Amniotic stem cell (primary cell): Measurements from ENCODE around the gene DVL3.

Source experiments
- DNase-seq: peaks from one replicate; lab custom pipeline; 2025; lab: John Stamatoyannopoulos, UW

DVL3 gene

DNA sequence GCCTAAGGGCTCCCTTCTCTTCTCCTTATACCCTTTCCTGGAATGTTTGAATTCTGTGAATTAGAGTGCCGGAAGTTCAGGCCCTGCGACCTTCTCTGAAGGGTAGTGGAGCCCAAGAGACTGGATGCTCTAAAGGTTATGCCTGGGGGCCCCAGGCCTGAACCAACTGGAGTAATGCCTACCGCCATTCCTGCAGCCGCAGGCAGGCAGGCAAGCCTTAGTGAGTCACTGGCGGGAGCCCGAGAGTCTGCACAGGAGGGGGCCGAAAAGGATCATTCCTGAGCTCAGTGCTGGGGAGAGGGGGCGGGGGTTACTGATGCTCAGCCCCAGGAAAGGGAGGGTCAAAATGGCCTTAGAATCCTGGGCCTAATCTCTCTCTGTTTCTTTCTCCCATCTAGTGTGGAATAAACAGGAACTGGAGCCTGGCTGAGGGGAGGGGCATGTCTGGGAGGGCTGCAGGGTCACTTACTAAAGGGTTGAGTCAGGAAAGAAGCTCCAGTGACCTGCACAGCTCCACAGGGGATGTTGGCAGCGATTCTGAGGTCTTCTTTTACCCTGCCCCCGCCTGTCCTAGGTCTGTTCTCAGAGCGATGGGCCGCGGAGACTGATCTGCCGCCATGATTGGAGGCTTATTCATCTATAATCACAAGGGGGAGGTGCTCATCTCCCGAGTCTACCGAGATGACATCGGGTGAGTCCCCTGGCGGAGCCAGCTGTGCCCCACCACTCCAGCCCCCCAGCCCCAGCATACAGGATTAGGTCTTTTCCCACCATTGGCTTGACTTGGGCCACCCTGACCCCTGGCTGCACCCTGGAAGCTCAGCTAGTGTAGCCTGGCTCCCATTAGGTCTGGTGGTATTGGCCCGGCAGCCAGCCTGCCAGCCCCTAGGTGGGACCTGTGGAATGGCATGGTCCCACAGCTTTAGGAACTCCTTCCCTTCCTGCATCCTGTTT, 21.5 kb downstream of the DVL3 start:
- DNase-seq = peak; percentile 94

DNA sequence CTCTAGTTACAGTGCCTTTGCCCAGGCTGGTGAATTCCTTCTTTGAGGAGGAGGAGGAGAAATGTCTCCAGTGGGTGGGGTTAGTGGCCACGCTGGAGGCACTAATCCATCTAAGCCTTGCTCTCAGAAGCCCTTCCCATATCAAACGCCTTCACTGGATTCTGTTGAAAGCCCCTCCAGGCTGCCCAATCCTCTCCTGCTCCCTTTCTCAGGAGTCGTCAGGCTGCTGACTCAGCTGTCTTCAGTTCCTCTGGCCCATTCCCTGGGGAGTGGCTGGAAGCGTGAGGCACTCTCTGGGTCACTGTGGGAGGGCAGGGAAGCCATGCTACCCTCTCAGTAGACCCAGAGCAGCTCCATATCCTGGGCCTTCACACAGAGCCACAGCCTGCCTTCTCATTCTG, 22.2 kb downstream of the DVL3 start:
- no peak for DNase-seq

DNA sequence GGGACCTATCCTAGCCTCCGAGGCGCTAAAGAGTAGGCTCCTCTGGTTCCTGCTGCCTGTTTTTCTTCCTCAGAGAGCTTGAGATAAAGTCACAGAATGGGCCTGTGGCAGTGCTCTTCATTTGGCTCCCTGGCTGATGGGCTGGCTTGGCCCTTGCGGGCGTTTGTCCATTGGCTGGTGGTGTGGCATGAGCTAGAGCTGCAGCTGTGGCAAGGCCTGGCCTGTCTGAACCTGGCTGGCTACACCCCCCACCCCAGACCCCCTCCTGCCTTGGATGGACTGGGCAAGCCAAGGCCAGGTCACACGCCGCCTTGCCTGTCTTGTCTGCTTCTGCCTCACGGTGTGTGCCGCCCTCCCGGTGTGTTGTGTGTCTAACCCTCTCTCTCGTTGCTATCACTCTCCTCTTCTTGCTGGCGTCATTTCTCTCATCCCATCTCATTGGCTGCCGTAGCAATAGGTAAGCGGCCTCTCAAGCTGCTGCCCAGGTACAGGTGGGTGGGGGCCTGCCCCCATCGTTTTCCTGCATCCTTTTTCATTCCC, 22.7 kb downstream of the DVL3 start:
- DNase-seq = no peak

DNA sequence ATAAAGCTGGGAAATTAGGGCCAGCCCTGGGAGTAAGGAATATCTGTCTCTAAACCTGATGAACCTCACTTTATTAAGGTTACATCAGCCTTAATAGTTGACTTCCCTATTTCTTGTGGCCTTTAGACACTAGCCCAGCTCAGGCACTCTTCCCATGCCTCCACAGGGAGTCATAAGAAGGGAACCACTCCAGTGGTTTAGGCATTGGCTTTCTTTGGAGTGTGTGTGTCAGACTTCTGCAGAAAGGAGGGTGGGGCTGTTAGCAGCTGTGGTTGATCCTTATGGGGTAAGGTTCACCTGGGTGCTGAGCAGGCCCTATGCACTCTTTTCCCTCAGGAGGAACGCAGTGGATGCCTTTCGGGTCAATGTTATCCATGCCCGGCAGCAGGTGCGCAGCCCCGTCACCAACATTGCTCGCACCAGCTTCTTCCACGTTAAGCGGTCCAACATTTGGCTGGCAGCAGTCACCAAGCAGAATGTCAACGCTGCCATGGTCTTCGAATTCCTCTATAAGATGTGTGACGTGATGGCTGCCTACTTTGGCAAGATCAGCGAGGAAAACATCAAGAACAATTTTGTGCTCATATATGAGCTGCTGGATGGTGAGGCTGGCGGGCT, 23.5 kb downstream of the DVL3 start:
- DNase-seq = no peak

DNA sequence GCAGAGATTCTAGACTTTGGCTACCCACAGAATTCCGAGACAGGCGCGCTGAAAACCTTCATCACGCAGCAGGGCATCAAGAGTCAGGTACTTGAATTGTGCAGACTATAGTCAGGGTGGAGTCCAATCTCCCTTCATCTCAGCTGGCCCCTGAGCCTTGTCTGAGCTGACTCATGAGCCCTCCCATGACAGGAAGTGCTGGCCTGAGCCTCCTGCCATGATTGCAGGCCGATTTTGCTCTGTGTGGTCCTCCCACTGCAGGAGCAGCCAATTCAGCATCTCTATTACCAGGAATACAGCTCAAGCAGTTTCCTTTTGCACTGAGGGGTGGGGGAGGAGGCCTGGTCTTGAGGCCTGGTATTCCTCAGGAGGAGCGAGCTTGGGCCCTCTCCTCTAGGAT, 25.0 kb downstream of the DVL3 start:
- DNase-seq = no peak

DNA sequence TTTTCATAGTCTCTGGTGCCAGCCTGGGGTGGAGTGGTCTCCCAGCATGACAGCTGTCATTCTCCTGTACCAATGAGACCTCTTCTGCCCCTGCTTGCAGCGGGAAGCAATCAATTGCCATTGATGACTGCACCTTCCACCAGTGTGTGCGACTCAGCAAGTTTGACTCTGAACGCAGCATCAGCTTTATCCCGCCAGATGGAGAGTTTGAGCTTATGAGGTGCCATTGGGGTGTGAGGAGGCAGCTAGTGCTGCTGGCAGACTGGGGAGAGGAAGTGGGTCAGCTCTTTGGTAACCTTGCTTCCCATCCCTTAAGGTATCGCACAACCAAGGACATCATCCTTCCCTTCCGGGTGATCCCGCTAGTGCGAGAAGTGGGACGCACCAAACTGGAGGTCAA, 26.4 kb downstream of the DVL3 start:
- no peak for DNase-seq

DNA sequence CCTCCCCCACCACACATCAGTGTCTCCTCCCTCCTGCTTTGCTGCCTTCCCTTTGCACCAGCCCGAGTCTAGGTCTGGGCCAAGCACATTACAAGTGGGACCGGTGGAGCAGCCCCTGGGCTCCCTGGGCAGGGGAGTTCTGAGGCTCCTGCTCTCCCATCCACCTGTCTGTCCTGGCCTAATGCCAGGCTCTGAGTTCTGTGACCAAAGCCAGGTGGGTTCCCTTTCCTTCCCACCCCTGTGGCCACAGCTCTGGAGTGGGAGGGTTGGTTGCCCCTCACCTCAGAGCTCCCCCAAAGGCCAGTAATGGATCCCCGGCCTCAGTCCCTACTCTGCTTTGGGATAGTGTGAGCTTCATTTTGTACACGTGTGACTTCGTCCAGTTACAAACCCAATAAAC, 28.5 kb downstream of the DVL3 start:
- no peak for DNase-seq

DNA sequence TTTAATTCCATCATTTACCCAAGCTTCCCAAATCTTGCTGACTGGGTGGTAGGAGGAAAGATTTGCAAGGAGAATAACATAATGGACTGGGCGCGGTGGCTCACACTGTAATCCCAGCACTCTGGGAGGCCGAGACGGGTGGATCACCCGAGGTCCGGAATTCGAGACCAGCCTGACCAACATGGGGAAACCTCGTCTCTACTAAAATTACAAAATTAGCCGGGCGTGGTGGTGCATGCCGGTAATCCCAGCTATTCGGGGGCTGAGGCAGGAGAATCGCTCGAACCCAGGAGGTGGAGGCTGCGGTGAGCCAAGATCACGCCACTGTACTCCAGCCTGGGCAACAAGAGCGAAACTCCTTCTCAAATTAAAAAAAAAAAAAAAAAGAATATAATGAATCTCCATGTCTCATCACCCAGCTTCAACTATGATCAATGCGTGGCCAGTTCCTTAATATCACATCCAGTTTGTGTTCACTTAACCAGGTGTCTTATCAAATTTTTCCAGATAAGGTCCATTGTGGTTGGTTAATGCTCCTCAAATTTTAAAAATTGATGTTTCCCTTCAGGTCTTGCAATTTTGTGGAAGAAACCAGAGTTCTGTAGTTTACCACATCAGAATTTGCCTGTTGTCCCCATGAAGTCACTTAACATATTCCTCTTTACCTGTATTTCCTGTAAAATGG, 29.5 kb downstream of the DVL3 start:
- no peak for DNase-seq

DNA sequence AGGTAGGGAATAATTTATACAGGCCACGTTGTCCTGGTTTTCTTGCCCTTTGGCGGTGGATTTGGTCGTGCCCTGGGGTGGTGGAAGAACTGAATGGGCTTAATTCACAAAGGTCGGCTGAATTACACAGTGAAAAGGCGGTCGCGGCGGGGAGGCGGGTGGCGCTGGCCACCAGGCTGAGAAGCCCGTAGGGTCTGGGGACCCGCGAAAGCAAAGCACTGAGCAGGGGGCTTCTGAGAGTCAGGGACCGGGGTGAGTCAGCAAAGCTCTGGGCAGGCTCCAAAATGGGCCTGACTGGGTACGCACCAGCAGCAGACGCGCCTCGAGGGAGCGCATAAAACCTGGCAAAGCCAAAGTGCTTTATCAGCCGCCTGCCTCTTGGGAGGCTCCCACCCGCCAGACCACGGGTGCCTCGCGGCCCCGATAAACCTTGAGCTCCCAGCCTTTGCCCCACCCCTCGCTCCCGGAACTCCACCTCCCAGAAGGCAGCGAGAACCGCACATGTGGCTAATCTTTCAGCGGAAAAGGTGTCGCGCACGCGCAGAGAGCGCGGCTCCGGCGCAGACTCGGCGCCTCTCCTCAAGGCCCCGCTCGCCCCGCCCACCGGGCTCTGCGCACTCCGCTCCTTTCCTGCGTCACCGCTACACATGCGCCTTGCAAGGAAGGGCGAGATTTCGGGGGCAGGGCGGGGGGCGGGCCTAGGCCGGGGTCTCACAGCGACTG, 30.4 kb downstream of the DVL3 start:
- peak; percentile 95 for DNase-seq

DNA sequence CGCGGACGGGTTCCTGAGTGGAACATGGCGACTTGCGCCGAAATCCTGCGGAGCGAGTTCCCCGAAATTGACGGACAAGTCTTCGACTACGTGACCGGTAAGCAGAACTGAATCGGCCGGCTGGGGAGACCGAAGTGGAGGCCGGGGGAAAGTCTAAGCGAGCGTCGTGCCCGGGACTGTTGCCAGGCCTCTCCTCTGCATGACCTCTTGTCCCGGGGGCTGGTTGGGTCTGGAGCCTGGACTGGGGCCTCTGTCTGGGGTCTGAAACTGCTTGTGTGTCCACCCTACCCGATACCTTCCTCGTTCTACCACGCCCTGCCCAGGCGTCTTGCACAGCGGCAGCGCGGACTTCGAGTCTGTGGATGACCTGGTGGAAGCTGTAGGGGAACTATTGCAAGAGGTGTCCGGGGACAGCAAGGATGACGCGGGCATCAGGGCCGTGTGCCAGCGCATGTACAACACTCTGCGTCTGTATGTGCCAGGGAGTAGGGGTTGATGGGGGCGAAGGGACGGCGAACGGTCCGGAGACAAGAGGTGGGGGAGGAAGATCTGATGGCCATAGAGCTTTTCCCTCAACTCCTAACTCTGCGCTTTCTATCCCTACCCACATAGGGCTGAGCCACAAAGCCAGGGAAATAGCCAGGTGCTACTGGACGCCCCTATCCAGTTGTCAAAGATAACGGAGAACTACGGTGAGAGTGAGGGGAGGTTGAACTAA, 31.2 kb downstream of the DVL3 start, which contains the start of gene ABCF3:
TSS of gene ABCF3 (plus strand) at position 16 of the 718 bp plus-strand sequence. CDS start at position 25, 9 bp downstream.
- no peak for DNase-seq

DNA sequence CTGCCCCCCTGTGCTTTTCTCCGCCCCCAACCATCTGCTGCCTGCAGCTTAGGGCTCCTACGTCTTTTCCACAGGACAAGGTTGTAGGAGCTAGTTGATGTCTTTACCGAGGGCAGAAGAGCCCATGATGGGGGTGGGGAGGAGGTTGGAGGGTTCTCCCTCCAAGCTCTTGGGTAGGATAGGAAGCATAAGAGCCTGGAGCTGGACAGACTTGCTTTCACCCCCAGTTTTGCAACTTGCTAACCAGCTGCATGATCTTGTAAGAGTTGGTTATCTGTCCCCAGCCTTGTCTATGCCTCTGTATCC, 31.7 kb downstream of the DVL3 start:
- no peak for DNase-seq

DNA sequence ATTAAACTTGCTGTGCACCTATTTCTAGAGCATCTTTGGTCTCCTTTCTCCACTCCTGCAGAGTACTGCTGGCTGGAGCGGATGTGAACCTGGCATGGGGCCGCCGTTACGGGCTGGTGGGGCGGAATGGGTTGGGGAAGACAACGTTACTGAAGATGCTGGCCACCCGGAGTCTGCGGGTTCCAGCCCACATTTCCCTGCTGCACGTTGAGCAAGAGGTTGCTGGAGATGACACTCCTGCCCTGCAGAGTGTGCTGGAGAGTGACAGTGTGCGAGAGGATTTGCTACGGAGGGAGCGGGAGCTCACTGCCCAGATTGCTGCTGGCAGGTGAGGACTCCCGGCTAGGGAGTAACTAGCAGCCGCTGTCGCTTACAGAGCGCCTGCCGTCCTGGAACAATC, 32.9 kb downstream of the DVL3 start:
- DNase-seq = no peak

DNA sequence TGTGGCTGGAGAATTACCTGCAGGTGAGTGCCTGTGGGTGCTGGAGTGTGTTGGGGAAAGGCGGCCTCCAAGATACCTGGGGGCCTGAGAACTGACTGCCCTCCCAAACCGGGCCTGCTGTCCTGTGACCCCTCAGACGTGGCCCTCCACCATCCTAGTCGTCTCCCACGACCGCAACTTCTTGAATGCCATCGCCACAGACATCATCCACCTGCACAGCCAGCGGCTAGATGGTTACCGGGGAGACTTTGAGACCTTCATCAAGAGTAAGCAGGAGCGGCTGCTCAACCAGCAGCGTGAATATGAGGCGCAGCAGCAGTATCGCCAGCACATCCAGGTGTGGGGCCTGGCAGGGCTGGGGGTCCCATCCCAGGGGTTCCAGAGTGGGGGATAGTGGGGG, 34.2 kb downstream of the DVL3 start:
- no peak for DNase-seq

DNA sequence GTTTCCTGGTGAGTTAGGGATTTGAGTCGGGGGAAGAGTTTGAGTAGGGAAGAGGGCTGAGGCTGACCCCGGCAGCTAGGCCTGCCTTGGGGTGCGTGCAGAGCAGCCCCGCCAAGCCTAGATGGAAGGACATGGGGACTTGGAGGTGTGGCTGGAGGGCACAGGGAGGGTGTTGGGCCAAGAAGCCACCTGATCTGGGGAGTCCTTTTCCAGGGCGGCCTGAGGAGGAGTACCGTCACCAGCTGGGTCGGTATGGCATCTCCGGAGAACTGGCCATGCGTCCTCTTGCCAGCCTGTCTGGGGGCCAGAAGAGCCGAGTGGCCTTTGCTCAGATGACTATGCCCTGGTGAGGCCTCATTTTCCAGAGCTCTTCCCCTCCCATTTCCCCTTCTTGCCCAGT, 37.7 kb downstream of the DVL3 start:
- no peak for DNase-seq

DNA sequence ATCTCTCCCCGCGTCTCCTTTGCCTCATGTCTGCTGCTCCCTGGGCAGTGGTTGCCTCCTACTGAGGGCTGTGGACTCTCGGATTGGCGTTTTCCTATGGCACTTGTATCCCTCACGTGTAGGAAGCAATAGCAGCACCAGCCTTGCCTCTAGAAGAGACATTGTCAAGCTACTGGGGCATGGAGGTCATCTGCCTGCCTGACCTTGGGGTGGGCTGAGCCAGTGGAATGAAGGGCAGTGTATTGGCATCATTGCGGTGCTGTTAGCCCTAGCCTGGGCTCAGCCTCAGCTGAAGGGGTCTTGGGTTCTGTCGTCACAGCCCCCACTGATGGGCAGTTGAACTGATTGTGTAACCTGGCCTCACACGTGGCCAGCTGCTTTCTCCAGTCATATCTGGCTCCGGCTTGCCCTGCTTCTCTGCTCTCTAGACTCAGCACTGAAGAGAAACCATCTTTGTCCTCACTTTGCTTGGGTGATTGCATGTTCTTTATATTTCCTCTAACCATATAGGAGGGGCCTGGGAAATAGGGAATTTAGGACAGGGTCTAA, 38.9 kb downstream of the DVL3 start:
- no peak for DNase-seq

DNA sequence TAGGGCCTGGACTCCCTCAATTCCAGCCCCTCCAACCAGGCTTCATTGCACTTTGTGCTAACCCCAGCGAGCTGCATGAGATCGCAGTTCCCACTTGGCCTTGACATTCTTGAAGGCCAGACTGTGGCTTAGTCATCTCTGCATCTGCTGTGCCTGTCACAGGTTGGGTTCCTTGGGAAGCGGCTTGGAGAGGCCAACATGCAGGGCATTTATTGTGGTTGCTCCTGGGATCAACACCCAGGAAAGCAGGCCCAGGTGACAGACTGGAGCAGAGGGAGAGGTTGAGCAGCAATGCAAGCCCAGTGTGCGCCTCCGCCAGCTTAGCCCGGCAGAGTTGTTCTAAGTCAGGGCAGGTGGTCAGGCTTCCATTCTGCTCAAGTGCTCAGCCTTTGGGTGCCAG, 41.4 kb downstream of the DVL3 start:
- DNase-seq = no peak

DNA sequence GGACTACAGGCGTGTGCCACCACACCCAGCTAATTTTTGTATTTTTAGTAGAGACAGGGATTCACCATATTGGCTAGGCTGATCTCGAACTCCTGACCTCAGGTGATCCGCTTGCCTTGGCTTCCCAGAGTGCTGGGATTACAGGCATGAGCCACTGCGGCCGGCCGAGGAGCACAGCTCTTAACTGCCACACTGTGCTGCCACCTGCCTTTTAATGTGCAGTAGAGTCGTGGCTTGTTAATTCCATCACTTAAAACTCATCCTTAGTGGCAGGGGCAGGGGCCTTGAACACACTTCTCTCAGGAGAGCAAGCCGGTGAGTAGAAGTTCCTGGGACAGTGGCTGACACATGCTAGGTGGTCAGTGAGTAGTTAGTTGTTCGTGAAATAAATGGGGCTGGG, 43.3 kb downstream of the DVL3 start:
- no peak for DNase-seq

DNA sequence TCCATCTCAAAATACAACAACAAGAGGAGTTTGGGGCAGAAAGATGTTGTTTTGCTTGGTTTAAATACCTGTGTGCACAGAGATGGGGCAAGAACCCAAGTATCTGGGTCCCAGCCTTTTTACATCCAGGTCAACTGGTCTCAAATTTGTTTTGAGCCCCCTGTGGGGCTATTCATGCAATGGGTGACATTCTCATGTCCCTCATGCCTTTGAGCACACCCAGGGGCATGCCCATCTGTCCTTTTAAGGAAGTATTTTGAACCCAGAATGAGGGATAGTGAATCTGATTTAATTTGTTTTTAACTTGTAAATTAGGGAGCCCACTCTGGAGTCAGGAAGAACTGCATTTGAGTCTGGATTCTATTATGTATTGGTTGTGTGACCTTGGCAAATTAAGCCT, 45.6 kb downstream of the DVL3 start:
- no peak for DNase-seq

DNA sequence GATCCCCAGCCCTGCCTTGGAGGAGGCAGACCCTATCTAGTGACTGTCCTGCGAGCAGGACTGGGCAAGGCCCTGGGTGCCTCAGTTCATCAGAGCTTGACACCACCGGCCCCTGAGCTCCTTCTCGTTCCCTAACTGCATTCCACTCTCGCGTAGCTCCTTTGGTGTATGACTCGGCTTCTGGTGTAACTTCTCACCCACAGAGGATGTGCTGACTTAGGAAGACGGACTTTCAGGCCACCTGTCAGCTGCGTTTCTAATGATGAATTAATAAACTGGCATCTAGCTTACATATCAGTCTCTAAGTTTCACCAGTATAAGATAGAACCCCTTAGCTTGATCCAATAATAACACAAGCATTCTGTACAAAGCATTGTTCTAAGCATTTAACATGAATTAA, 48.3 kb downstream of the DVL3 start:
- DNase-seq = no peak

DNA sequence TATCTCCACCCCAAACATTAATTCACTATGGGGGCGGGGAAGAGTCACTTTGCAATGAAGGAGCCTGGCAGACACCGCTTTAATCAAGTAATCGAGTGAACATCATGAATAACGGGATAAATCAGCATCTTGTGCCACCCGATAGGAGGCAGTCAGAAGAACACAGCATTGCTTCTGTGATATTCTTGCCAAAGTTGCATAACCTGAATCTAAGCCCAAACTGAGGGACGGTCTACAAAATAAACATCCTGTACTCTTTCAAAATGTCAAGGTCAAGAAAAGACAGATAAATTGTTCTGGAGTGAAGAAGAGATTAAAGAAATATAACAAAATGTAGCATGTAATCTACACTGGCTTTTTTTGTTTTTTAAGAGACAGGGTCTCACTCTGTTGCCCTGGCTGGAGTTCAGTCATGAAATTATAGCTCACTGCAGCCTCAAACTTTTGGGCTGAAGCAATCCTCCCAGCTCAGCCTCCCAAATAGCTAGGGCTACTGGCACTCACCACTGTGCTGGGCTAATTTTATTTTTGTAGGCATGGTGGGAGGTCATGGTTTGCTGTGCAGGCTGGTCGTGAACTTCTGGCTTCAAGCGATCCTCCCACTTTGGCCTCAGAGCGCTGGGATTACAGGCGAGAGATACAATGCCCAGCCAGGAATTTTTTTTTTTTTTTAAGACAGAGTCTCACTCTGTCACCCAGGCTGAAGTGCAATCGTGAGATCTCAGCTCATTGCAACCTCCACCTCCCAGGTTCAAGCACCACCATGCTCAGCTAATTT, 54.2 kb downstream of the DVL3 start:
- DNase-seq = no peak
